A673 (cell line): ENCODE data around the gene MIEN1. TPM values are rescaled to one million over a fixed set of nuclear protein-coding genes. Genes with fewer than 3 reads are reported as not detected.

Experiments
- BruUV-seq: library from RNA; stranded (reverse); fragments of 400-500 nt; replicated peaks from 2 replicates; lab custom pipeline; 2021; lab: Mats Ljungman, UMichigan
- CTCF ChIA-PET: fragments of 300-600 bp; sonication (Branson Sonifier 250); formaldehyde crosslinking; loops from one replicate; lab custom pipeline; 2022; ENCODE audit warnings: antibody characterized with exemption; lab: Charles Lee
- POLR2A ChIA-PET: fragments of 300-600 bp; sonication (Branson Sonifier 250); formaldehyde crosslinking; loops from one replicate; lab custom pipeline; 2022; ENCODE audit warnings: antibody characterized with exemption; ENCODE audit not compliant: low non-redundant PET; lab: Charles Lee
- DNase-seq: peaks from one replicate; pipeline ENCODE4 v3.0.0-alpha.2; 2015; ENCODE audit warnings: low spot score
- H3K27ac ChIP-seq: fragments of 200-600 bp; sonication (generic); 2 replicates; pipeline ENCODE4 v1.5.1; 2016; ENCODE audit warnings: mixed run types, low read depth, mild to moderate bottlenecking, mixed read lengths, antibody characterized with exemption, low read length; ENCODE audit not compliant: poor library complexity, severe bottlenecking
- H3K27me3 ChIP-seq: fragments of 200-600 bp; sonication (generic); replicated peaks from 2 replicates; pipeline ENCODE4 v1.6.1; 2017; ENCODE audit warnings: mixed run types, low read depth, mild to moderate bottlenecking, mixed read lengths, antibody characterized with exemption, low read length; ENCODE audit not compliant: insufficient read depth, poor library complexity
- H3K36me3 ChIP-seq: fragments of 200-600 bp; sonication (generic); 2 replicates; pipeline ENCODE4 v1.6.1; 2016; ENCODE audit warnings: mixed run types, mild to moderate bottlenecking, mixed read lengths, antibody characterized with exemption, low read length; ENCODE audit not compliant: insufficient read depth, poor library complexity, severe bottlenecking
- H3K4me1 ChIP-seq: fragments of 200-600 bp; sonication (generic); 2 replicates; pipeline ENCODE4 v1.6.1; 2017; ENCODE audit warnings: mixed run types, mild to moderate bottlenecking, mixed read lengths, antibody characterized with exemption, low read length; ENCODE audit not compliant: insufficient read depth, poor library complexity, severe bottlenecking
- H3K4me3 ChIP-seq: fragments of 200-600 bp; sonication (generic); 2 replicates; pipeline ENCODE4 v1.5.1; 2016; ENCODE audit warnings: low read depth, mixed run types, mild to moderate bottlenecking, mixed read lengths, low read length; ENCODE audit not compliant: poor library complexity, severe bottlenecking
- H3K9me3 ChIP-seq: fragments of 200-600 bp; sonication (generic); 2 replicates; pipeline ENCODE4 v1.6.1; 2016; ENCODE audit warnings: mixed run types, low read depth, mild to moderate bottlenecking, mixed read lengths, antibody characterized with exemption, low read length; ENCODE audit not compliant: poor library complexity, severe bottlenecking
- CTCF ChIP-seq: fragments of 300-800, 200-600 bp; sonication (generic); conservative IDR thresholded peaks from 2 replicates; pipeline ENCODE4 v1.5.1; 2017; ENCODE audit warnings: low read depth, mild to moderate bottlenecking, antibody characterized with exemption, low read length, moderate library complexity, mixed read lengths
- EZH2 ChIP-seq: fragments of 200-600 bp; sonication (generic); IDR thresholded peaks from 2 replicates; pipeline ENCODE4 v1.6.1; 2017; ENCODE audit warnings: borderline replicate concordance, low read depth, mild to moderate bottlenecking, mixed read lengths, antibody characterized with exemption, low read length; ENCODE audit not compliant: poor library complexity, severe bottlenecking
- intact Hi-C: fragments of 100-400 bp; cut with micrococcal nuclease; formaldehyde crosslinking; loops from one replicate; pipeline ENCODE4 v1.10.0; 2022; ENCODE audit not compliant: unreplicated experiment
- total RNA-seq: library from RNA; stranded (reverse); gene quantifications from 2 replicates; pipeline ENCODE4 v1.2.3, GENCODE V29; 2021

MIEN1 gene
- total RNA-seq, 1 experiment from 2014 or later = 30.5 TPM

GRCh38 chr17:39757176-39757662, 26.9 kb upstream of the MIEN1 start:
- ChIA-PET POLR2A (no interaction called here), CTCF (no interaction called here)
- no peaks in the 10 kb centered on the region for H3K27me3 ChIP-seq
- no peak overlapping the region for H3K4me3 ChIP-seq
- H3K36me3 ChIP-seq = no peaks in the 10 kb centered on the region
- no peaks in the 10 kb centered on the region for H3K9me3 ChIP-seq
- H3K4me1 ChIP-seq = no peaks in the 10 kb centered on the region
- BruUV-seq = no TSS peak
- intact Hi-C loops = no loop called here
- no peak overlapping the region for H3K27ac ChIP-seq
- DNase-seq = no peak
- TF ChIP-seq CTCF = no peak
- no peak for TF ChIP-seq EZH2

DNA sequence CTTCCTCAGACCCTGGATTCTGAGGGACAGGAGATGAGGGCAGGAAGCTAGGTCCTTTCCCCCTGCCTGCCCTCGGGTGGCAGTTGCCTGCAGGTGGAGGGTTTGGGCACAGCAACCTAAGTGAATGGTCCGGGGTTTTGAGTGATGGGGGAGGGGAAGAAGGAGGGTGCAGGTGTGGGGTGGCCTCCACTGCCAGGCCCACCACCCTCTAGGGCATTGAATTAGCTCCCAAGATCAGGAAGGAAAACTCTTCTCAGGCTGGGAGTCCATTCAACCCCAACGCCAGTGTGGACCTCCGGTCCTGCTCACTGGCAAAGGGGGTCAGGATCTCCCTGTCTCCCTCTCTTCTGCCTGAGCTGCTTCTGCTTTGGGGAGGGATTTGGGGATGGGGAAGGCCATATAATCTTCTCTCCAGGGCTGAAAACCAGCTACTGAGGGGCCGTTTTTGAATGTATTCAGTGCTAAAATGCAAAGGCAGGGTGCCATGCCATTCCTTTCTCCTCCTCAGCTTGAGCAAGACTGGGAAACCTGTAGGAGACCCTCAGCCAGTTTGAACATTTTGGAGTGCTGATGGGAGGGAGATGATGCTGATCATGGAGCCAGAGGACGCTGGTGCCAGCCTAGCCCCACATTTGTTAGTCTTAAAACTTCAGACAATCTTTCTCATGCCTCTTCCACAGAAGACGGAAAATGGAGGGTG, 26.2 kb upstream of the MIEN1 start:
- no peaks in the 10 kb centered on the region for H3K27me3 ChIP-seq
- no peak overlapping the region for H3K4me3 ChIP-seq
- no TSS peak for BruUV-seq
- H3K4me1 ChIP-seq = no peaks in the 10 kb centered on the region
- H3K27ac ChIP-seq = no peak overlapping the region
- CTCF ChIA-PET = no interaction called here
- intact Hi-C loops = no loop called here
- H3K36me3 ChIP-seq = no peaks in the 10 kb centered on the region
- DNase-seq = no peak
- TF ChIP-seq EZH2 (no peak), CTCF (no peak)
- H3K9me3 ChIP-seq = no peaks in the 10 kb centered on the region
- POLR2A ChIA-PET = no interaction called here

DNA sequence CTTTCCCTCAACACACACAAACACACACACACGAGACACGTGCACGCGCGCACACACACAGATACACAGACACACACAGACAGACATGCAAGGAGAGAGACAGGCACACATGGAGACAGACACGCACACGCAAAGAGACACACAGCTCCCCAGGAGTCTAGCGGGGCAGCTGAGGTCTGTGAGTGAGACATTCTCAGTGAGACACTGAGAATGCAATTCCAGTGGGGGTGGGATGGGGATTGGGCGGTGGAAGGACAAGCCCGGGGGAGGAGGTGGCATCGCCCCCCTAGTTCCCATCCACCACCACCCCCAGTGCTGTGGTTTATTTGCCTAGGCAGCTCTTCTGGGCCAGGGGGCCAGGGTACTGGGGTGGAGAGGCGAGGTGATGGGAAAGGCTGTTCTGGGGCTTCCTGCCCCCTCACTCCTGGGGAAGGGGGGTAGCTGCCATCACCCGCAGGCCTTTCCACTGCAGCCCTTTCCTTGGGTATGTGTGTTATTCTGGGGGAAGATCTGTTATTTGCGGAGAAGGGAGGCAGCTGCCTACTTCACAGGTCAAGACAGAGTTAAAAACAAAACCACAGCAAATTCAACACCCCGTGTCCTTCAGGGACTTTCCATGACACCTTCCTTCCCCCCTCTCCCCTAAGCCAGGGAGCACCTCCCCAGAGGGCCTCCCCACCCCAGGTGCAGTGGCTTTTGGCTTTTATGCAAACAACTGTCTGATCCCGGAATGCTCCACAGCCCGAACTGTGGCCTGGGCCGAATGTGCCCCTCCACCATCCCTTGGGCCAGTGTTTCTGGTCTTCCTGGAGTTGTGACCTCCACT, 25.4 kb upstream of the MIEN1 start:
- ChIA-PET CTCF (interaction anchor here (0.5 to 1.4 kb wide), 3 partner anchors 121 to 134 kb away, joined by 3 to 6 read pairs (median 3); no protein-coding TSS in a partner anchor), POLR2A (no interaction called here)
- Histone ChIP-seq H3K4me3 (no peak overlapping the region), H3K27ac (no peak overlapping the region), H3K27me3 (no peaks in the 10 kb centered on the region), H3K4me1 (no peaks in the 10 kb centered on the region), H3K9me3 (no peaks in the 10 kb centered on the region), H3K36me3 (no peaks in the 10 kb centered on the region)
- DNase-seq = no peak
- BruUV-seq = no TSS peak
- TF ChIP-seq CTCF = no peak
- TF ChIP-seq EZH2 = no peak
- intact Hi-C loops = no loop called here
